ENCODE data around the gene WSCD2.

WSCD2 gene

GRCh38 chr12:108087900-108088299 is 41.2 kb upstream of the WSCD2 start:
- no peak overlapping the region for H3K4me3 ChIP-seq (replicated peaks; ENCODE audit: insufficient read depth, low read length)
- no peak overlapping the region for H3K27ac ChIP-seq (replicated peaks)
- TF ChIP-seq GABPA (IDR thresholded peaks at IDR 0.05; ENCODE audit: low read depth) (no peak), POLR2AphosphoS5 (IDR thresholded peaks at IDR 0.05; ENCODE audit: low read depth) (no peak), CTCF (IDR thresholded peaks at IDR 0.05; ENCODE audit: insufficient read depth, low read length) (no peak), REST (IDR thresholded peaks at IDR 0.05; ENCODE audit: insufficient replicate concordance, low read depth) (no peak), SPI1 (IDR thresholded peaks at IDR 0.05; ENCODE audit: borderline replicate concordance, low read depth) (no peak)
- H3K27me3 ChIP-seq (ENCODE audit: insufficient read depth, poor library complexity, severe bottlenecking) = no peaks in the 10 kb centered on the region
- no peak for DNase-seq (ENCODE audit: low read depth in 1 of 2, low spot score in 1 of 2)

DNA sequence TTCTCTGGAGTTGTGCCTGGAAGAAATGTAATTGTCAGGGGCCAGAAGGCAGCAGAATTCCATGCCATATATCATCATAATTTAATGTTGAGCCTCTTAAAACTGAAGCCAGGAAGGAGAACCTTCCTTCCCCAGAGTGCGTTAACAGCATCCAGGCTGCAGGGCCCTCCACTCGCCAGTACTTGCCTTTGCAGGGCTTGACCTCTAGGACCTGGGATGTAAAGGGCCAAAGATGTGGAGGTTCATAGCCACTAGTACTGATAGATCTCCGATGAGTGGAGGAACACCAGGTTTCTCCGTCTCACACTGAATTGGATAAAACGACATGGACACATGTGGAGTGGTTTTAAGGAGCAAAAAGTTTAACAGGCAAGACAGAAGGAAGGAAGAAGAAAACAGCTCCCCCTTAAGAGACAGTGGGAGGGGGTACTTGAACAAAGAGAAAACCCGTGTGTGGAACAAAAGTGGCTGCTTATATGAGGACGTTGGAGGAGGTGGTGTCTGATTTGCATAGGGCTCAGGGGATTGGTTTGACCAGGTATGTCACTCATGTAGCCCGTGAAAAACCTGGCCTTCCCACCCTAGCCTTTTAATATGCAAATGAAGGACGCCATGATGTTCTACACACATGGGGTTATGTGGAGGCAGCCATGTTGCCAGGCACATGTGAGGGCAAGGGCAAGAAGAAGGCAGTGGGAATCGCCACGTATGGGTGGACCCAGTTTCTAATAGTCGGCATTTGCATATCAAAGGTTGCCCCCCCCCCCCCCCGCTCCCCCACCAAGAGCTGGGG is 38.8 kb upstream of the WSCD2 start:
- Histone ChIP-seq H3K27me3 (ENCODE audit: insufficient read depth, poor library complexity, severe bottlenecking) (no peaks in the 10 kb centered on the region), H3K27ac (replicated peaks) (no peak overlapping the region), H3K4me3 (replicated peaks; ENCODE audit: insufficient read depth, low read length) (no peak overlapping the region)
- no peak for DNase-seq (ENCODE audit: low read depth in 1 of 2, low spot score in 1 of 2)
- TF ChIP-seq REST (IDR thresholded peaks at IDR 0.05; ENCODE audit: insufficient replicate concordance, low read depth) (no peak), CTCF (IDR thresholded peaks at IDR 0.05; ENCODE audit: insufficient read depth, low read length) (no peak), POLR2AphosphoS5 (IDR thresholded peaks at IDR 0.05; ENCODE audit: low read depth) (no peak), GABPA (IDR thresholded peaks at IDR 0.05; ENCODE audit: low read depth) (no peak), SPI1 (IDR thresholded peaks at IDR 0.05; ENCODE audit: borderline replicate concordance, low read depth) (no peak)

DNA sequence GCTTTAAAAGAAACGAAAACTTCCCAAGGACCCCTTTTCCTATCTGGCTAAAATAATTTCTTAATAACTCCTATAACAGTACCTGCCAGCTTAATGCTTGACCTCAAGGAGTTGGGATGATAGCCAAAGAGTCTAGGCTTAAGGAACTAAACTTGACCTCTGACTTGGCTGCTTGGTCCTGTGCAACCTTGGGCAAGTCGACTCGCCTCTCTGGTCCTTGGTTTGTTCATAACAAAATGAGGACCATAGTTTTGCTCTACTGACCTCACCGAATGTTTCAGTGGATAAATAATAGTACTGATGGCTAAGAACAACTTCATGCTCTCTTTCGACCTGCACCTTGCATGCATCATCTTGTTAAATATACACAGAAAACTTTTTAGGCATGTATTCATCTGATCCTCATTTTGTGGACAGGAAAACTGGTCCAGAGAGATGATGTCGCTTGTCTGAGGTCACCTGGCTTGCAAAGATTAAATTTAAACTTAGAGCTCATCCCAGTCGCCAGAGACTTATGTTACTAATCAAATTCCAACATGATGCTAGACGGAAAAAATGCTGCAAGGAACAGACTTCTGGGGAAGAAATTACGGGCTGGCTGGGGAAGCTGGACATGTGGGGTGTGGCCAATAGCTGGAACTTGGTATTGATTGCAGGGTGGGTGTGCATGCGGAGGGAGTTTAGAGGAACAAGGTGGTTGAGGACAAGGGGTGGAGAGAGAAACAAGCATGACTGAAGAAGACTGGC is 38.0 kb upstream of the WSCD2 start:
- Histone ChIP-seq H3K27ac (replicated peaks) (no peak overlapping the region), H3K27me3 (ENCODE audit: insufficient read depth, poor library complexity, severe bottlenecking) (peaks cover under 1% of the 10 kb centered on the region), H3K4me3 (replicated peaks; ENCODE audit: insufficient read depth, low read length) (no peak overlapping the region)
- DNase-seq (ENCODE audit: low read depth in 1 of 2, low spot score in 1 of 2) = no peak
- no peak for TF ChIP-seq REST (IDR thresholded peaks at IDR 0.05; ENCODE audit: insufficient replicate concordance, low read depth)
- no peak for TF ChIP-seq CTCF (IDR thresholded peaks at IDR 0.05; ENCODE audit: insufficient read depth, low read length)
- TF ChIP-seq GABPA (IDR thresholded peaks at IDR 0.05; ENCODE audit: low read depth) = no peak
- TF ChIP-seq POLR2AphosphoS5 (IDR thresholded peaks at IDR 0.05; ENCODE audit: low read depth) = no peak
- TF ChIP-seq SPI1 (IDR thresholded peaks at IDR 0.05; ENCODE audit: borderline replicate concordance, low read depth) = no peak

Measured in HL-60 (cell line).